Measurements from ENCODE around the gene ZNG1B.
"Not testable (repeated sequence)": the region's sequence is repeated elsewhere in the genome, so short reads cannot be mapped to it uniquely, and the experiment has no call there.

DNA sequence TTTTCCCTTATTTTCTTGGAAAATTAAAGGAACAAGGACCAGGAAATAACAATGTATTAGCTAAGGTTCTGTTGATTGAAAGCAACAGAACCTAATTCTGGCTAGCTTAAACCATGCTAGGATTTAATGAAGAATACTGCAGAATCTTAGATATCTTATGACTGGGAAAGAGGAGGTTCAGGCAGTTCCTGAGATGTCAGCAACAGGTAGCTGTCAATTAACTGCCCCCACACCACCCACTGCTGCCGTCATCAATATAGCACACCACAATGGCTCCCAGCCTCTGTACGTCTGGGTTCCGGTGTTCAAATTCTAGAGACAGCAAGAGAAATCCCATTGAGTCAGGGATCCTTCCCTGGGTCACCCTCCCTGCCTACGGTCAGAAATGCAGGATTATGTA, 95.5 kb downstream of the ZNG1B start:
- TF ChIP-seq, protein P1, sequence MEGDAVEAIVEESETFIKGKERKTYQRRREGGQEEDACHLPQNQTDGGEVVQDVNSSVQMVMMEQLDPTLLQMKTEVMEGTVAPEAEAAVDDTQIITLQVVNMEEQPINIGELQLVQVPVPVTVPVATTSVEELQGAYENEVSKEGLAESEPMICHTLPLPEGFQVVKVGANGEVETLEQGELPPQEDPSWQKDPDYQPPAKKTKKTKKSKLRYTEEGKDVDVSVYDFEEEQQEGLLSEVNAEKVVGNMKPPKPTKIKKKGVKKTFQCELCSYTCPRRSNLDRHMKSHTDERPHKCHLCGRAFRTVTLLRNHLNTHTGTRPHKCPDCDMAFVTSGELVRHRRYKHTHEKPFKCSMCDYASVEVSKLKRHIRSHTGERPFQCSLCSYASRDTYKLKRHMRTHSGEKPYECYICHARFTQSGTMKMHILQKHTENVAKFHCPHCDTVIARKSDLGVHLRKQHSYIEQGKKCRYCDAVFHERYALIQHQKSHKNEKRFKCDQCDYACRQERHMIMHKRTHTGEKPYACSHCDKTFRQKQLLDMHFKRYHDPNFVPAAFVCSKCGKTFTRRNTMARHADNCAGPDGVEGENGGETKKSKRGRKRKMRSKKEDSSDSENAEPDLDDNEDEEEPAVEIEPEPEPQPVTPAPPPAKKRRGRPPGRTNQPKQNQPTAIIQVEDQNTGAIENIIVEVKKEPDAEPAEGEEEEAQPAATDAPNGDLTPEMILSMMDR (IDR thresholded peaks at IDR 0.05): not testable (repeated sequence)
- TF ChIP-seq POLR2A (IDR thresholded peaks at IDR 0.05): not testable (repeated sequence)

Data from testis (tissue), 2 donors.